GM19035 (cell line): Measurements from ENCODE around the gene DOCK10.

Experiments used
- ATAC-seq: cut with Tn5 transposase; IDR thresholded peaks from one replicate; pipeline ENCODE4 v1.9.1; 2021; ENCODE audit not compliant: unreplicated experiment

DOCK10 gene

GRCh38 chr2:224885836-224886547 is 156.3 kb downstream of the DOCK10 start:
- ATAC-seq: peak; percentile 86

GRCh38 chr2:224885291-224885690 is 157.0 kb downstream of the DOCK10 start:
- ATAC-seq: no peak

DNA sequence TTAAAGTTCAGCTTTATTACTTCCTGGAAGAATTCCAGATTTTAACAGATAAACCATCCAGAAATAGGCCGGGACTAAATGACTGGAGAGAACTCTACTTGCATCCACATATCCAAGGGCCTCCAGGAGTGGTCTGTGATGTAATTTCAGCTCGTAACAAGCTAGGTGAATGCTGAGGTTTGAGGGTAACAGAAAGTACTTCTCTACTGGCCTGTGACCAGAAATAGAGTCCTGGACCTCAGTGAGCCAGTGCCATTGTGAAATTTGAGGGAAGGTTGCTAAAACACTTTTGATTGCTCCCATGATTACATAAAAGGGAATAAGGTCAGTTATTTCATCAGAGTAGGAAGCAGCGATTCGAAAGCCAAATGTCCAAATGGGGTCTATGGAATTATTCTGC is 158.1 kb downstream of the DOCK10 start:
- no peak for ATAC-seq

DNA sequence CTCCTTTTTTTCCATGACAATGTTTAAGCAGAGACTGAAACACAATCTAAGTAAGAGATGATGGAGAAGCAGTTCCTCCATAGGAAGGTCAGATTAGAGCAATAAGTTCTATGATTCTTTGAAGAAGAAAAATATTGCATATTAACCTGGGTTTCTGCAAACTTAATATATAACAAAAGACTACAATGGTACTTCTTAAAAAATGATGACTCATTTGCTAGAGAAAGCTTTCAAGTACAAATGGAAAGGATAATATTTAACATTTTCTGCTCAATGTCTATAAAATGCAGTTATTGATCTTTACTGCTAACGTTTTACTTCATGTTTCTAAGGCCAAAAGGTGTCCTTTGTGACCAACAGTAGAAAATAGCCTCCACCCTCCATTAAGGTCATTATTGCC is 158.6 kb downstream of the DOCK10 start:
- ATAC-seq: no peak

GRCh38 chr2:224883172-224883516 is 159.1 kb downstream of the DOCK10 start:
- ATAC-seq: no peak

DNA sequence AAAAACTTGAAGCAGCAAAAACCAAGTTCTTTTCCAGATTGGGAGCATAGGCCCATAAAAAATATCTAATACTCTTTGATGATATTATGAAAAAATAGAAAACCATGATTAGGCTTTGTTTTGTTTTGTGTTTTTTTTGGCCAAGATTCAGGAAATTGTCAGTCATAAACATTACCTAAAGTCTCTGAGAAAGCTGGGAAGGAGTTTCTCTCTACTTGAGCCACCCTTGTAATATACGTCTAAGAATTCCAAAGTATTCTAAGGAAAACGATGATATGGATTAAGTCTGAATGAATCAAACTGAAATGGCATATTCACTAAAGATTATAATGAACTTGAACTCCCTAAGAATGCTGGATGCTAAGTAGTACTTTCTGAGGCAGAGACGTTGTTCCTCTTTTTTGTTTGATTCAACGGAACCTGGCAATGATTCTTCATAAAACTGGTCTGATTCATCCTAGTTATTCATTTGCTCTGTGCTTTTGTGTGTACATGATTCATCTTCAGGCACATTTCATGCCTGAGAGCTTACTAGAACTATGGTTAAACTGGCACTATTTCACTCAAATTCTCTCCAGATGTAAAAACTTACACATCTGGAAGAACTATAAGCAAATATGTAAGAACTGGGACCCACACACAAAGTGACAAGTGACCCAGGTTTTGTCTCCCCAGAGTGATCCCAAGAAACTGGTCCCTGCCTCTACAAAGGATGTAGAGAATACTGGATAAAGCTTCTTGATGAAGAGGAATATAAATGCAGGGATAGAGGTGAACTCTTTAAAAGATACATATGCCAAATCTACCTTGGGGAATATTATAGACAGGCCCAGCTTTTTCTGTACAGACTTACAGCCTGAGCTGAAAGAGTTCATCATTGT is 159.7 kb downstream of the DOCK10 start:
- no peak for ATAC-seq

DNA sequence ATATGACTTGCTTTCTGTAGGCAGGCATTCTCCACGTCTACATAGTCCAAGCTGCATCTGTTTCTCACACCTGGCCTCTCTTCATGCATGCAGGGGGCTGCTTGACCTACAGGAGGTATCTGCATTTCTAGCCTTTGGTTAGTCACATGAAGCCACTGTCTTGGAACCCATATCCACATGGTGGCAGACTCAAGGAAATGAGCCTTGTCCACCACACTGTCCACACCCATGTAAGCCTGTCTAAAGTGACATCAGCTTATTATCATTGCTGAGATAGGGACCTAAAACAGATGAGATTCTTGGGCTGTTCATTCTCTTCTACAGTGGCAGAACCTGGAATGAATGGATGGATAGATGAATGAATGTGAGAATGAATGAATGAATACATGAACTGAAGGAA is 160.4 kb downstream of the DOCK10 start:
- no peak for ATAC-seq

DNA sequence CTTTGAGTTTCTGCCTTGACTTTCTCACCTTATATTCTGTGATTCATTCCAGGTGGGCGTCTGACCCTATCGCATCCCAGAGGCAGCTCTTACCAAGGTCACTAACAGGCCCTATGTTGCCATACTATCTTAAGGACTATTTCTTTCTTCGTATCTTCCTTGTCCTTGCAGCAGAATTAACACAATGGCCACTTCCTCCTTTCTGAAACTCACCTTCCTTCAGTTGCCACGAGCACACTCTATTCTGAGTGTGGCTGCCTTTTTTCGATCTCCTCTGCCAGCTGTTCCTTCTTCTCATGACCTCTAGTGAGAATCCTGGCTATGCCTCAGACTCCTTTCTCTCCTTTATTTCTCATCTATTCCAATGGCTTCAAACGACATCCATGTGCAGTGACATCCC is 165.7 kb downstream of the DOCK10 start:
- ATAC-seq: no peak

DNA sequence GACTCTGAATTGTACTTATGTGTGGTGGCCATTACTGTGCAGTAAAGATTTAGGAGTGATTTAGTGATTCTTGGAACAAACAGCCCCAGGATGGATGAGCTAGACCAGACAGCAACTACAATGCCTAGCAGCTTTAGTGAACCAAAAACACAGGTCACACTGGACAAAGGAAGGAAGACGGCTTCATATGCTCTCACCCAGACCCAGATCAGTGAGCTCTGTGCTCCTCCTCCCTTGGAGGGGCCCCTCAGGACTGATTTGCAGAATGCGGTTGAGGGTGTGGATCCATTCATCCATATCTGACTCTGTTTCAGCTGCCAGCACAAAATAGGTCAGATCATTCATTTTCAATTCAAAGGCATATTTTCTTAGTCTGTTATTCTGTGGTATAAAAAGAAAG is 166.4 kb downstream of the DOCK10 start:
- ATAC-seq: no peak

- ATAC-seq: no peak
These were observed 167.1 kb downstream of the DOCK10 start for GRCh38 chr2:224875153-224875552.

GRCh38 chr2:224871813-224872212 is 170.5 kb downstream of the DOCK10 start:
- ATAC-seq: no peak

GRCh38 chr2:224870341-224870740 is 171.9 kb downstream of the DOCK10 start:
- no peak for ATAC-seq

DNA sequence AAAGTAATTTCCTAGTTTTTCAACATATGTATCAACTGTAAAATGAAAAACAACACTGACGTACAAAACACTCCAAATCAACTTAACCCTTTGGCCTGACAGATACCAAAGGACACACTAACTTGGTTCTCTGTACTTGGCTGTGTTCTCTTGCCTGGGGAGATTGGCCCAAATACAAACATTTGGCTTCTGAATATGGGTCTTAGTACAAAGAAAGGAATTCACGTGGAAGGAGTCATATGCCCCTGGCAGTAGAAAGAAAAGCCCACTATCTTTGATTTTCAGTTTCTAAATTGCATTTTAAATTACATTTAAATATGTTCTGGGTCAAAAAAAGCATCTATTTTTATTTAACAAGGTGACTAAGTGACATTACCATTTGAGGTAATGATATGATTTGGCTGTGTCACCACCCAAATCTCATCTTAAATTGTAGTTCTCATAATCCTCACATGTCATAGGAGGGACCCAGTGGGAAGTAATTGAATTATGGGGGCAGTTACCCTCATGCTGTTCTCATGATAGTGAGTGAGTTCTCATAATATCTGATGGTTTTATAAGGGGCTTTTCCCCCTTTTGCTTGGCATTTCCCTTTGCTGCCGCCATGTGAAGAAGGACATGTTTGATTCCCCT is 172.6 kb downstream of the DOCK10 start:
- no peak for ATAC-seq

- no peak for ATAC-seq
These were observed 177.3 kb downstream of the DOCK10 start for GRCh38 chr2:224865016-224865415.

DNA sequence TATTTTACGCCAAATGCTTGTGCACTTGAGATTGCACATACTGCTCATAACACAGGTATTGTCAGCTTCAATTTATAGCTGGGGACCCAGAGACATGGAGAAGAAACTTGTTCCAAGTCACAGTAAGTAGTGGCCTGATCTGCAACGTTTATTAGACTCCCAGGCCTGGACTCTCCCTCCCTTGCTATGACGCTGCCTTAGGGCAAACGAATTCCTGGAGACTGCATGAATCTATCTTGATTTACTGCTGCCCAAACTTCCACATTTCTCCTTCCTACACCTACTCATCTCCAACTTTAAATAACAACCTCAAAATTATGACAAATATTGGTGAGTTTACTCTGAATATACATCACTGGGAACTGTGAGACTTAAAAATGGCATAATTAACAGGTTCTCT is 181.0 kb downstream of the DOCK10 start:
- no peak for ATAC-seq

- no peak for ATAC-seq
These were observed 181.5 kb downstream of the DOCK10 start for GRCh38 chr2:224860786-224861185.

GRCh38 chr2:224851811-224852210 is 190.5 kb downstream of the DOCK10 start:
- no peak for ATAC-seq

DNA sequence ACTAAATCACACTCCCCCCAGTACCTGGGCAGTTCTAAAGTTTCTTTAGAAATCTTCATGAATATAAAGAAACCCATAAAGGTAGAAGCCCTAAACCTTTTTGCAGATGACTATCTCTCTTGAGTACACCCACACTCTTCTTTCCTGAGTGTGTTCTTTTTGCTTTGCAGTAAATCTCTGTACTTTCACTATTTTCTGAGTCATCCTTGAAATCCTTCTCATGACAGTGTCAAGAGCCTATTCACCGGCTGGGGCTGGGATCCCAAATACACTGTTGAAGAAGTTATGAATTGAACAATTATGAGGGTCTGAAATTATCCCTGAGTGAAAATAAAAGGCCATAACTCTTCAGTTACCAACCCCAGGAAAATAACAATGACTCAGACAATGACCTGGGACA is 192.2 kb downstream of the DOCK10 start:
- no peak for ATAC-seq

- ATAC-seq: no peak
These were observed 193.0 kb downstream of the DOCK10 start for GRCh38 chr2:224849264-224849663.

GRCh38 chr2:224847961-224848850 is 194.1 kb downstream of the DOCK10 start:
- no peak for ATAC-seq

DNA sequence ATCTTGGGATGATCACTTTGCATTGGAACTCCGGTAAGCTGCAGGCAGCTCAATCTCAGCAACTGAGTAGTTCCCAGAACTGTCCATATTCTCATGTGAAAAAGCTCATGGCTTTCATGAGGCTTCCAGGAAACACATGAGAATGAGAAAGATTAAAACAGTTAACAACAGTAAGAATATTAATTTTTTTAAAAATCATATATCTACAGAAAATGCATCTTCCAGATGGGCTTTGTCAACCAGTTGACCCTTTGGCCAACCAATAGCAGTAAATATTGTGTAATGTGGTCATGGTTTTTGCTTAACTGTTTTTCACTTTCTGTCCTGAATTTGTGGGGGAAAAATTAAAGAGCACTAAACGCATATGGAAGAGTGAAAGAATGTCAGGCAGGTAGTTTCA is 194.9 kb downstream of the DOCK10 start:
- ATAC-seq: no peak
